ENCODE data around the gene ERC1.

GRCh38 chr12:1469070-1469469 lies 478.0 kb downstream of the ERC1 start:
- TF ChIP-seq CTCF (IDR thresholded peaks at IDR 0.05) (no peak), POLR2AphosphoS5 (IDR thresholded peaks at IDR 0.05) (no peak), POLR2A (IDR thresholded peaks at IDR 0.05) (no peak), EP300 (IDR thresholded peaks at IDR 0.05; ENCODE audit: low read depth) (no peak)
